ENCODE measurements around the gene ABHD16A. TPM values are rescaled to one million over a fixed set of nuclear protein-coding genes. Genes with fewer than 3 reads are reported as not detected.
A peak's percentile ranks its signal among the peaks of the same experiment; 100 is the strongest.

ABHD16A gene
- total and polyA plus RNA-seq, 2 of the 13 experiments (the other 11 are each of a cell fraction or from before 2014, with no cell fraction given) = 43.5 to 45.4 TPM

DNA sequence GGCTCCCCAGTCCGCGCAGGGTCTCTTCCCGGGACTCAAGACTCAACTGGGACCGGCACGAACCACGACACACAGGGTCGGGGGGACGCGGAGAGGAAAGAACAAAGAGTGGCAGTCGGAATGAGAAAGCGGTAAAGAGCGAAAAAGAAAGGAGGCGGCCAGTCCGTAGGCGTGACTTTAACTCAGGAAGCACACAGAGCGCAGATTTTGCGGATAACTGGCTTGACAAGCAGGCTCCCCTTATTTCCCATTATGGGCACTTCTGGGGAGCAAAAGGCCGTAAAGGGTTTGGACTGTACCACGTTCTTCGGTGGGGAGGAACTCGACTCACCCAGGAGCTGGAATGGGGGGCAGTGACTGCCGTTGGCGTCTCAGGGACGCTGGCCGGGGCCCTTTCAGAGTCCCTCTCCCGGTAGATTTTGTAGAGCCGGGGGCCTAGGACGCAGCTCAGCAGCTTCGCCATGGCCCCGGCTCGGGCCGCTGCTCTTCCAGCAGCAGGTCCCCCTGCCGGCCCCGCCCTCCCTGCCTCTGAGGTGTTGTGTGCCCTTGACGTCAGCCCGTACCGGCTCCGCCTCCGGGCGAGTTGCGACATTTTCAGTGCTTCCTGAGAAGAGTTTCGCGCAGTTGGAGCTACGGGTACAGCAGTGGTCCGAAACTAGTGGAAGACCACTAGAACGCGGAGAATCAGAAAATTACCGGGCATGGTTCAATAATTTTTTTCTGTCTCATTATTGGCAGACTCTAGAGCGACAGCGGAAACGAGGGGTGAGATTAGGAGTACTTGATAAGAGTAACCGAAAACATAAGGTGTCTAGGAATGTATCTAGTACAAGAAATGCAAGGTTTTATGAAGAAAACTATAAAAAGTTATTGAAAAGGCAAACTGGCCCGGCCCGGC, at the start of gene ABHD16A (continued):
- TF ChIP-seq, protein P1, sequence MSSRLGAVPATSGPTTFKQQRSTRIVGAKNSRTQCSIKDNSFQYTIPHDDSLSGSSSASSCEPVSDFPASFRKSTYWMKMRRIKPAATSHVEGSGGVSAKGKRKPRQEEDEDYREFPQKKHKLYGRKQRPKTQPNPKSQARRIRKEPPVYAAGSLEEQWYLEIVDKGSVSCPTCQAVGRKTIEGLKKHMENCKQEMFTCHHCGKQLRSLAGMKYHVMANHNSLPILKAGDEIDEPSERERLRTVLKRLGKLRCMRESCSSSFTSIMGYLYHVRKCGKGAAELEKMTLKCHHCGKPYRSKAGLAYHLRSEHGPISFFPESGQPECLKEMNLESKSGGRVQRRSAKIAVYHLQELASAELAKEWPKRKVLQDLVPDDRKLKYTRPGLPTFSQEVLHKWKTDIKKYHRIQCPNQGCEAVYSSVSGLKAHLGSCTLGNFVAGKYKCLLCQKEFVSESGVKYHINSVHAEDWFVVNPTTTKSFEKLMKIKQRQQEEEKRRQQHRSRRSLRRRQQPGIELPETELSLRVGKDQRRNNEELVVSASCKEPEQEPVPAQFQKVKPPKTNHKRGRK (CRISPR knock-in tag; IDR thresholded peaks at IDR 0.05) = peak; percentile 64; the same call in 1 of the 2 replicates
- TF ChIP-seq ZNF577 (CRISPR knock-in tag; IDR thresholded peaks at IDR 0.05; ENCODE audit: borderline replicate concordance, low read depth) = no peak
- TF ChIP-seq PAWR (CRISPR knock-in tag; IDR thresholded peaks at IDR 0.05; ENCODE audit: borderline replicate concordance) = no peak
- TF ChIP-seq PITX1 (CRISPR knock-in tag; IDR thresholded peaks at IDR 0.05) = peak; percentile 54
- TF ChIP-seq ZNF773 (CRISPR knock-in tag; IDR thresholded peaks at IDR 0.05; ENCODE audit: borderline replicate concordance) = no peak
- peak; percentile 82 for TF ChIP-seq ZSCAN21 (CRISPR knock-in tag; IDR thresholded peaks at IDR 0.05; ENCODE audit: borderline replicate concordance)
- TF ChIP-seq STAG1 (CRISPR knock-in tag; IDR thresholded peaks at IDR 0.05) = no peak
- TF ChIP-seq ZNF33B (CRISPR knock-in tag; IDR thresholded peaks at IDR 0.05) = no peak
- peak; percentile 62; the same call in 1 of the 2 replicates for TF ChIP-seq ZNF205 (CRISPR knock-in tag; IDR thresholded peaks at IDR 0.05)
- TF ChIP-seq CBFB (CRISPR knock-in tag; IDR thresholded peaks at IDR 0.05) = peak; percentile 55; the same call in 1 of the 2 replicates
- no peak for TF ChIP-seq ZNF432 (CRISPR knock-in tag; IDR thresholded peaks at IDR 0.05; ENCODE audit: borderline replicate concordance)
- TF ChIP-seq ZFP90 (CRISPR knock-in tag; IDR thresholded peaks at IDR 0.05; ENCODE audit: borderline replicate concordance) = no peak; the same call in 1 of the 2 replicates
- peak; percentile 60 for TF ChIP-seq KDM5A (IDR thresholded peaks at IDR 0.05; ENCODE audit: borderline replicate concordance, low read length)
- peak; percentile 64; the same call in 1 of the 2 replicates for TF ChIP-seq YEATS4 (CRISPR knock-in tag; IDR thresholded peaks at IDR 0.05; ENCODE audit: borderline replicate concordance)
- no peak for TF ChIP-seq ZSCAN22 (CRISPR knock-in tag; IDR thresholded peaks at IDR 0.05)
- TF ChIP-seq ZNF10 (CRISPR knock-in tag; IDR thresholded peaks at IDR 0.05; ENCODE audit: borderline replicate concordance, low read depth) = no peak
- TF ChIP-seq, protein P2, sequence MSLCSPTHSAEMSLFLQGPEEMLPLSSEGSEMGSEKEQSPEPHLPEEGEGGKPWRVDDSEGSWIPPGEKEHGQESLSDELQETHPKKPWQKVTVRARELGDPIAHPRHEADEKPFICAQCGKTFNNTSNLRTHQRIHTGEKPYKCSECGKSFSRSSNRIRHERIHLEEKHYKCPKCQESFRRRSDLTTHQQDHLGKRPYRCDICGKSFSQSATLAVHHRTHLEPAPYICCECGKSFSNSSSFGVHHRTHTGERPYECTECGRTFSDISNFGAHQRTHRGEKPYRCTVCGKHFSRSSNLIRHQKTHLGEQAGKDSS (CRISPR knock-in tag; IDR thresholded peaks at IDR 0.05; ENCODE audit: borderline replicate concordance, low read depth) = 0 out of 2 replicates have a peak, but pooled peaks have one; percentile 10
- TF ChIP-seq, protein P3, sequence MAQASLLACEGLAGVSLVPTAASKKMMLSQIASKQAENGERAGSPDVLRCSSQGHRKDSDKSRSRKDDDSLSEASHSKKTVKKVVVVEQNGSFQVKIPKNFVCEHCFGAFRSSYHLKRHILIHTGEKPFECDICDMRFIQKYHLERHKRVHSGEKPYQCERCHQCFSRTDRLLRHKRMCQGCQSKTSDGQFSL (CRISPR knock-in tag; IDR thresholded peaks at IDR 0.05) = no peak
- peak; percentile 98 for TF ChIP-seq TBX2 (CRISPR knock-in tag; IDR thresholded peaks at IDR 0.05; ENCODE audit: borderline replicate concordance)
- no peak for TF ChIP-seq PLRG1 (conservative IDR thresholded peaks at IDR 0.05)
- no peak for TF ChIP-seq ZNF160 (CRISPR knock-in tag; IDR thresholded peaks at IDR 0.05)
- peak; percentile 83 for TF ChIP-seq HIVEP1 (CRISPR knock-in tag; IDR thresholded peaks at IDR 0.05)
- TF ChIP-seq ZNF619 (CRISPR knock-in tag; IDR thresholded peaks at IDR 0.05) = no peak
- TF ChIP-seq MAZ (IDR thresholded peaks at IDR 0.05; ENCODE audit: borderline replicate concordance, low read depth, low read length) = peak; percentile 78
- TF ChIP-seq MAZ (CRISPR knock-in tag; IDR thresholded peaks at IDR 0.05; ENCODE audit: low read depth) = peak; percentile 69; the same call in 1 of the 2 replicates
